Fibroblast of lung (primary cell): ENCODE data around the gene CAMK2G.

ENCODE experiments used
- EZH2 ChIP-seq: IDR thresholded peaks from 2 replicates; pipeline ENCODE4 v1.5.1; 2012; ENCODE audit warnings: low read length, control low read depth, mild to moderate bottlenecking; ENCODE audit errors: missing control alignments
- TF ChIP-seq, protein P1 (sequence below), 2 donors: IDR thresholded peaks in 1 of 2; conservative IDR thresholded peaks in 1 of 2; 1 replicate in 1 of 2; 2 replicates in 1 of 2; pipeline ENCODE4 v1.5.1; 2011 to 2012; ENCODE audit warnings: low read length in 2 of 2, control low read depth in 1 of 2, inconsistent platforms in 1 of 2, low read depth in 1 of 2, mild to moderate bottlenecking in 1 of 2

DNA sequence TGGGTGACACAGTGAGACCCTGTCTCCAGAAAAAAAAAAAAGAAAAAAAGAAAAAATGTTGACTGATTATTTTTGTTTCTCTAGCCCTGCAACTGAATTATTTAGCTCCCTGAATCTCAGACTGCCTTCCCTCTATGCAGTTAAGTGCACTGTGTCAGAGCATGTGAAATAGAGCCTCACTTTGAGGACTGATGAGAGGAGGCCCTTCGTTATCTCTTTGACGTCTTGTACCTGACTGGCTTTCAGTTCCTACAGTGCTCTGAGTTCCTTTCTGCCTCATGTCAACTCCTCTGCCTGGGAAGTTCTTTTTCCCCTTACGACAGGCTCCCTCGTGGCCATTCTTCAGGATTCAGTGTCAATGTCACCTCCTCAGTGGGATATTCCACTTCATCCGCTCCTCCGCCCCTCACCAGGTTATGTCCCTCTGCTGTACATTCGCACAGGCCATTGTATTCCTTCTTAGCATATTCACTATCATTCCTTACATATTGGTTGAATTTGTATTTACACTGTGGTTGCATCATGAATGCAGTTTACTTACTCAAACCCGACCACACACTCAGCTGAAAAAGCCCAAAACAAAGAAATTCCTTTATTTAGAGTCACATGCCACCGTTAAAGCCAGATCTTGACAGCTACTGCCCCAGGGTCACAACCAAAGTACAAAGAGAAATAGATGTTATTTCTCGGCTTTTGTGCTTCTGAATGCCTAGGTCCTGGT lies 18.1 kb upstream of the CAMK2G start:
- TF ChIP-seq, protein P1, sequence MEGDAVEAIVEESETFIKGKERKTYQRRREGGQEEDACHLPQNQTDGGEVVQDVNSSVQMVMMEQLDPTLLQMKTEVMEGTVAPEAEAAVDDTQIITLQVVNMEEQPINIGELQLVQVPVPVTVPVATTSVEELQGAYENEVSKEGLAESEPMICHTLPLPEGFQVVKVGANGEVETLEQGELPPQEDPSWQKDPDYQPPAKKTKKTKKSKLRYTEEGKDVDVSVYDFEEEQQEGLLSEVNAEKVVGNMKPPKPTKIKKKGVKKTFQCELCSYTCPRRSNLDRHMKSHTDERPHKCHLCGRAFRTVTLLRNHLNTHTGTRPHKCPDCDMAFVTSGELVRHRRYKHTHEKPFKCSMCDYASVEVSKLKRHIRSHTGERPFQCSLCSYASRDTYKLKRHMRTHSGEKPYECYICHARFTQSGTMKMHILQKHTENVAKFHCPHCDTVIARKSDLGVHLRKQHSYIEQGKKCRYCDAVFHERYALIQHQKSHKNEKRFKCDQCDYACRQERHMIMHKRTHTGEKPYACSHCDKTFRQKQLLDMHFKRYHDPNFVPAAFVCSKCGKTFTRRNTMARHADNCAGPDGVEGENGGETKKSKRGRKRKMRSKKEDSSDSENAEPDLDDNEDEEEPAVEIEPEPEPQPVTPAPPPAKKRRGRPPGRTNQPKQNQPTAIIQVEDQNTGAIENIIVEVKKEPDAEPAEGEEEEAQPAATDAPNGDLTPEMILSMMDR (conservative IDR thresholded peaks at IDR 0.05 in 1 of 2, IDR thresholded peaks at IDR 0.05 in 1 of 2; ENCODE audit: low read depth in 1 of 2, low read length in 2 of 2) = no peak
- TF ChIP-seq EZH2 = no peak
